GM20000 (cell line): Measurements from ENCODE around the gene NINJ2.
"Not testable (repeated sequence)": the region's sequence is repeated elsewhere in the genome, so short reads cannot be mapped to it uniquely, and the experiment has no call there.

Experiments used
- DNase-seq: peaks from one replicate; pipeline ENCODE4 v3.0.0; 2012; ENCODE audit warnings: low spot score
- CTCF ChIP-seq: IDR thresholded peaks from 2 replicates; pipeline ENCODE4 v1.5.1; 2012; ENCODE audit warnings: mild to moderate bottlenecking, control low read depth; ENCODE audit errors: extremely low read depth, missing control alignments

Gene NINJ2

GRCh38 chr12:643475-644302 lies 19.6 kb downstream of the NINJ2 start:
- peak; percentile 54 for DNase-seq
- no peak for TF ChIP-seq CTCF

- peak; percentile 92 for DNase-seq
- peak; percentile 16 for TF ChIP-seq CTCF
These were observed 20.4 kb downstream of the NINJ2 start for GRCh38 chr12:642633-643474.

GRCh38 chr12:641321-641720 lies 21.9 kb downstream of the NINJ2 start:
- DNase-seq, result not testable (repeated sequence)

DNA sequence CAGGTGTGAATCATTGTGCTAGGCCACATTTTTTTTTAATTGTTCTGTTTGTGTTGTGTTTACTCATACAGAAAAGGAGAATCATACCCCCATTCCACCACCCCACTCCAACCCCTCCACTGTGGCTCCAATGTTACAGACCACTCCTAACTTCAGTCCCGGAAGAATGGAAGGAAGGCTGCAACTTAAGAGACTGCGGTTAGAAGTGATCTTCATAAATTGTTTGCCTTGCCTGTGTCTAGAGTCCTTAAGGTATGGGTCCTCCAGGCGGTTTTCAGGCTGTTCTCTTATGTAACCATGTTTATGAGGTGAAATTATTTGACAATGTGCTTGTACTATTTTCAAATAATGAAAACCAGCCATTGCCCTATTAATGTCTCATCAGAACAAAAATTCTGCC lies 22.5 kb downstream of the NINJ2 start:
- no peak for TF ChIP-seq CTCF
- no peak for DNase-seq

- DNase-seq, result no peak
- no peak for TF ChIP-seq CTCF
These were observed 23.3 kb downstream of the NINJ2 start for GRCh38 chr12:639988-640387.

GRCh38 chr12:639566-639965 lies 23.7 kb downstream of the NINJ2 start:
- peak; percentile 65 for DNase-seq
- no peak for TF ChIP-seq CTCF

- TF ChIP-seq CTCF, result no peak
- DNase-seq, result no peak
These were observed 24.2 kb downstream of the NINJ2 start for GRCh38 chr12:638953-639557.
